HG02623 (cell line): ENCODE results near the gene TNS1.

Source experiments
- ATAC-seq: cut with Tn5 transposase; IDR thresholded peaks from one replicate; pipeline ENCODE4 v1.9.1; 2021; ENCODE audit warnings: moderate library complexity; ENCODE audit not compliant: unreplicated experiment

Gene TNS1

GRCh38 chr2:218015586-218016521 is 13.1 kb upstream of the TNS1 start:
- ATAC-seq, result no peak

- ATAC-seq, result no peak
These were observed 12.2 kb upstream of the TNS1 start for GRCh38 chr2:218014706-218015585.

- ATAC-seq, result no peak
These were observed 10.5 kb upstream of the TNS1 start for GRCh38 chr2:218013289-218013688.

- ATAC-seq, result no peak
These were observed 9.5 kb upstream of the TNS1 start for GRCh38 chr2:218012284-218012683.

GRCh38 chr2:218011653-218012040 is 8.9 kb upstream of the TNS1 start:
- no peak for ATAC-seq

- ATAC-seq, result no peak
These were observed 8.3 kb upstream of the TNS1 start for GRCh38 chr2:218010984-218011652.

- no peak for ATAC-seq
These were observed 7.6 kb upstream of the TNS1 start for GRCh38 chr2:218010140-218010983.

GRCh38 chr2:218009765-218010139 is 7.0 kb upstream of the TNS1 start:
- ATAC-seq, result no peak

GRCh38 chr2:218009231-218009630 is 6.4 kb upstream of the TNS1 start:
- no peak for ATAC-seq

GRCh38 chr2:218008060-218009040 is 5.6 kb upstream of the TNS1 start:
- no peak for ATAC-seq

- ATAC-seq, result no peak
These were observed 3.9 kb upstream of the TNS1 start for GRCh38 chr2:218006741-218007140.

GRCh38 chr2:218005486-218005885 is 2.7 kb upstream of the TNS1 start:
- ATAC-seq, result no peak

GRCh38 chr2:218005028-218005427 is 2.2 kb upstream of the TNS1 start:
- no peak for ATAC-seq

- no peak for ATAC-seq
These were observed 1.2 kb upstream of the TNS1 start for GRCh38 chr2:218003981-218004419.

- ATAC-seq, result no peak
These were observed 618 bp upstream of the TNS1 start for GRCh38 chr2:218003281-218003944.

- ATAC-seq, result no peak
These were observed 501 bp downstream of the TNS1 start for GRCh38 chr2:218002143-218002844.

- ATAC-seq, result no peak
These were observed 1.2 kb downstream of the TNS1 start for GRCh38 chr2:218001629-218002028.

GRCh38 chr2:218000136-218000535 is 2.7 kb downstream of the TNS1 start:
- ATAC-seq, result no peak
